Stomach smooth muscle (tissue), 2 donors: ENCODE data around the gene NXN.
A peak's percentile ranks its signal among the peaks of the same experiment; 100 is the strongest.
"Not testable (repeated sequence)": the region's sequence is repeated elsewhere in the genome, so short reads cannot be mapped to it uniquely, and the experiment has no call there.

Experiments used
- H3K27ac ChIP-seq: one replicate; pipeline ENCODE4 v1.7.0; 2013; ENCODE audit warnings: mild to moderate bottlenecking, low read length, inconsistent platforms
- H3K27me3 ChIP-seq, 2 donors: one replicate each; pipeline ENCODE4 v1.7.0; 2013; ENCODE audit warnings: low read length in 2 of 2; ENCODE audit not compliant: insufficient read depth in 2 of 2, control insufficient read depth in 1 of 2
- H3K36me3 ChIP-seq, 2 donors: one replicate each; pipeline ENCODE4 v1.7.0; 2013; ENCODE audit warnings: low read length in 2 of 2; ENCODE audit not compliant: control insufficient read depth in 2 of 2, insufficient read depth in 2 of 2
- H3K4me1 ChIP-seq: one replicate; pipeline ENCODE4 v1.7.0; 2013; ENCODE audit warnings: low read length; ENCODE audit not compliant: control insufficient read depth, insufficient read depth
- H3K4me3 ChIP-seq, 2 donors: one replicate each; pipeline ENCODE4 v1.7.0; 2013; ENCODE audit warnings: low read length in 2 of 2
- H3K9ac ChIP-seq, 2 donors: one replicate each; pipeline ENCODE4 v1.7.0; 2013; ENCODE audit warnings: low read length in 2 of 2, mild to moderate bottlenecking in 1 of 2
- H3K9me3 ChIP-seq, 2 donors: one replicate each; pipeline ENCODE4 v1.7.0; 2013; ENCODE audit warnings: low read length in 2 of 2; ENCODE audit not compliant: control insufficient read depth in 2 of 2
- donor health status: healthy.
- donor health status: Pancreatic carcinoma.

Gene NXN

DNA sequence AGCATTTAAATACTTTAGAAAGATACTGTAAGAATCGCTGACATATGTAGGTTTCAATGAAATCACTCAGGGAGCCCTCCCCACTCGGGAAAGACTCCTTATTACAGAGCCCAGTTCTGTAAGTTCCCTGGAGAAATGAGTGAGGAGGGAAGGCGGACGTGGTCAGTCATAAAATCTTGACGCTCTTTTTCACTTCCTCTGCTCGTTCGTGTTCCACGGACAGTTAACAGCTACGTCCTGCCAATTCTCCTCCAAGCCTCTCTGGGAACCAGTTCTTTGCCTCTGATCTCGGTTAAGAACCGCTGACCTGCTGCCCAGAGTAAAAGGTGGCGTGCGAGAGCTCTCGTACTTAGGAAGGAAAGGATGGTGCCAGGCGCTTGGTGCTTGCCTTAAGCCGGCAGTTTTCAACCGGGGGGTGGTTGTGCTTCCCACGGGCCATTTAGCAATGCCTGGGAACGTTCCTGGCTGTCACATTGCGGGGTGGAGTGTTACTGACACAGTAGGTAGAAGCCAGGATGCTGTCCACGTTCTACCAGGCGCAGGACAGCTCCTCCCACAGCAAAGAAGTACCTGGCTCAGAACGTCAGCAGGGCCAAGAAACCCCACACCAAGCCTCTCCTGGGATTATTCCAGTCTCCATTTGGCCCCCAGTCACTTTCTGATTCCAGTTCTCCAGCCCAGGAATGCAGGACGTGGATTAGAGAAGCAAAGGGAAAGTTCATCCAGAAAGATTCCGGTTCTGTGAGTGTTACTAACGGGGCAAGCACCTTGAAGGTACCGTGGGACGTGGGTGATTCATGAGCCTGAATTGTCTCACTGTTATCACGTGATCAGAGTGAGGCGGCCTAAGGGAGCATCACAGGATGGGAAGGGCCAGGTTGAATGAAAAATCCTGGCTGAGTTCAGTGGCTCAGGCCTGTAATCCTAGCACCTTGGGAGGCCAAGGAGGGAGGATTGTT lies 109.7 kb downstream of the NXN start:
- H3K36me3 ChIP-seq: no peaks in the 10 kb centered on the region
- H3K27ac ChIP-seq: peak overlapping the region; percentile 89
- no peaks in the 10 kb centered on the region for H3K27me3 ChIP-seq
- peaks cover 45% of the 10 kb centered on the region for H3K4me1 ChIP-seq
- H3K9ac ChIP-seq: peak overlapping the region; percentile 53 to 69
- H3K9me3 ChIP-seq: no peaks in the 10 kb centered on the region
- H3K4me3 ChIP-seq: peak overlapping the region; percentile 21 to 63

DNA sequence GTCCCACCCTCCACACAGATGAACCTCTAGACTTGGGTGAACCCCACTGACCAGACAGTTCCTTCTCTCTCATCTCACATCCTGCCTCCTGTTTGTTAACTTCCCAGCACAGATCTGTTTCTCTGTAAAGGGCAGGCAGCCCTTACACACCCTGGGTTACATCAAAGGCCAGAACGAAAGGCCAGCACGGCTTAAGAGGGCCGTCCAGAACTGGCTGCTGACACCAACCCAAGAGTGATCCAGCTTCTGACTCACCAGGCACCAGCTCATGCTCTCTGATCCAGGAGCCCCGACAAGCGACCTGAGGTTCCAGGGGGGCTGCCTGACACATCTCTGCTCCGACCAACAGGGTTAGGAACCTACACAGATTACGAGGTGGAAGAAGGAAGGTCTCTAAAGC lies 110.5 kb downstream of the NXN start:
- H3K4me3 ChIP-seq: peak overlapping the region; percentile 21 to 63
- no peaks in the 10 kb centered on the region for H3K27me3 ChIP-seq
- H3K9ac ChIP-seq: peak overlapping the region; percentile 53 to 69
- peak overlapping the region; percentile 89 for H3K27ac ChIP-seq
- no peaks in the 10 kb centered on the region for H3K36me3 ChIP-seq
- no peaks in the 10 kb centered on the region for H3K9me3 ChIP-seq
- peaks cover 53% of the 10 kb centered on the region for H3K4me1 ChIP-seq

DNA sequence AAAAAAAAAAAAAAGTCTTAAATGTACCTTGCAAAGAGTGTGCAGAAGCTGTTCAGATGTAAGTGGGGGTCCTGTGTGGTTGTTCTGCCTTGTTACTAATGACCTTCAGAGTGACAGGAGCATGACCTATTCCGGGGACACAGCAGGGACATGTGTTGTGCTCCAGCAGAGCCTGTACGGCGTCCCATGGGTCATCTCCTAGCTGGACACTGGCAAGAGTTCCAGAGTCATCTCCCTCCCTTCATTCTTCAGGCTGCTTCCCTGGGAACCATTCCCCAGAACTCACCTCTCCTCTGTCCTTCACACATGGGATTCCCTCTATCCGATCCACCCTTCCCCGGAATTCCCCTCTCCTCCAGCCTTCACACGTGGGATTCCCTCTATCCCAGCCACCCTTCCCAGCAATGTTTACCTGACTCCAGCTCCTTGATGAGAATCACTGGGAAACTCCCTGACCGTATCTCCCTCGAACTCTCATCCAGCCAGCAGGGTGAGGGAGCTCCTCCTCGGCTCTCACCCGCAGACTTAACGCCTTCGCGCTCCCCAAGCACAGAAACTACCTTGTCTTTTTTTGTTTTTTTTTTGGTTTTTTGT lies 111.6 kb downstream of the NXN start:
- no peaks in the 10 kb centered on the region for H3K27me3 ChIP-seq
- peak overlapping the region in 1 of 2 donors; percentile 22 for H3K4me3 ChIP-seq
- H3K4me1 ChIP-seq: peaks cover 60% of the 10 kb centered on the region
- H3K27ac ChIP-seq: peak overlapping the region; percentile 89
- H3K9me3 ChIP-seq: no peaks in the 10 kb centered on the region
- no peak overlapping the region for H3K9ac ChIP-seq
- H3K36me3 ChIP-seq: peaks cover 0 to 4% of the 10 kb centered on the region in 2 donors

GRCh38 chr17:867238-867637 lies 112.3 kb downstream of the NXN start:
- not testable (repeated sequence) for H3K36me3 ChIP-seq, H3K27ac ChIP-seq, H3K27me3 ChIP-seq, H3K9me3 ChIP-seq, H3K4me3 ChIP-seq, H3K9ac ChIP-seq
- H3K4me1 ChIP-seq: peaks cover 67% of the 10 kb centered on the region

DNA sequence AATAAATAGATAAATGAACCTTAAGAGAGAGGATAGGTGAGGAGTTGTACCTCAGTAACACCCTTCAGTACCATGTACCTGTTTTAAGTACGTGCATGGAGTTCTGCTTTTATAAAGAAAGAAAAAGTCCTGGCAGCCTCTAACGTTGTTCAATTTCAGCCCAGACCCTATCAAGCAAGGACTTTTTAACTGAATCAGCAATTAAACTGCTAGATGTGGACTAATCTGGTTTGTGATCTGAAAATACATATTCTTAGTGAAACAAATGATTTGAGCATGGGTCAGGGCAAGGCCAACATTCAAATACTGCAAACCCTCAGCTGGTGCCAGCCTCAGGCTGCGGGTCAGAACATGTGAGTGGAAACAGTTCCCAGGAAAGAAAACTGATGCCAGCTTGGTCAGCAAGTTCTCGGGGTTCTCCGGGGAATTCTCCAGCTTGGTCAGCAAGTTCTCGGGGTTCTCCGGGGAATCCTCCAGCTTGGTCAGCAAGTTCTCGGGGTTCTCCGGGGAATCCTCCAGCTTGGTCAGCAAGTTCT lies 112.9 kb downstream of the NXN start:
- no peak overlapping the region for H3K4me3 ChIP-seq
- no peak overlapping the region for H3K9ac ChIP-seq
- peak overlapping the region; percentile 11 for H3K27ac ChIP-seq

DNA sequence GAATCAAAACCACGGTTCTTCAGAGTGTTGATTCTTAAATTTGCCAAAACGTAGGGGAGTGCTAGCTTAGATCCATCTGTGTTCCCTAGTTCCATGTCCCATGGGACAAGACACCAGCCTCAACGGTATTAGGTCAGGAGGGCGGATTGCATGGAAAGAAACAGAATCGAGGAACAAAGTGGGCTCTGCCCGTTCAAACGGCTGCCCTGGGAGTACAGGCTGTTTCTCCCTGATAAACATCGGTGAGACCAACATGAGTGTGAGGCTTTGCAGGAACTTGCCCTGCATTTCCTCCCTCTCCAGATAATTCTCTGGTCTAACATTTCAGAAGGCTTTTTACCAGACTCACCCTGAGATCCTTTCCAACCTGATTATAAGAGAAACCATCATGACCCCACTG lies 115.3 kb downstream of the NXN start:
- H3K4me3 ChIP-seq: peak overlapping the region in 1 of 2 donors; percentile 22
- H3K4me1 ChIP-seq: peaks cover 55% of the 10 kb centered on the region
- no peaks in the 10 kb centered on the region for H3K27me3 ChIP-seq
- no peaks in the 10 kb centered on the region for H3K9me3 ChIP-seq
- H3K9ac ChIP-seq: peak overlapping the region in 1 of 2 donors; percentile 20
- peaks cover 0 to 4% of the 10 kb centered on the region in 2 donors for H3K36me3 ChIP-seq
- H3K27ac ChIP-seq: peak overlapping the region; percentile 64

More for the DNA sequence above, 112.9 kb downstream of the NXN start:
- Histone ChIP-seq H3K36me3 (peaks cover 0 to 4% of the 10 kb centered on the region in 2 donors), H3K9me3 (no peaks in the 10 kb centered on the region), H3K4me1 (peaks cover 68% of the 10 kb centered on the region), H3K27me3 (no peaks in the 10 kb centered on the region)

DNA sequence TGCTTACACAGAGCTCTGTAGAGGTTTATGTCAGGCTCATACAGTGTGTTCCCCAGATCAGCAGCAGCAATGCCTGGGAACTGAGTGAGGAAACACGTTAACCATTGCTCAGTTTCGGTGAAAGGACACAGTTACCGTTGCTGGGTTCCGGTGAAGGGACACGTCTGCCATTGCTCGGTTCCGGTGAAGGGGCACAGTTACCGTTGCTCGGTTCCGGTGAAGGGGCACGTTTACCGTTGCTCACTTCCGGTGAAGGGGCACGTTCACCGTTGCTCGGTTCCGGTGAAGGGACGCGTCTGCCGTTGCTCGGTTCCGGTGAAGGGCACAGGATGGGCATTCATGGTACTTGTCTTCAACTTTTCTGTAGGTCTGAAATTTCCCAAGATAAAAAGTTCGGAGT lies 115.7 kb downstream of the NXN start:
- H3K9ac ChIP-seq: peak overlapping the region in 1 of 2 donors; percentile 20
- peak overlapping the region; percentile 64 for H3K27ac ChIP-seq
- H3K4me3 ChIP-seq: peak overlapping the region in 1 of 2 donors; percentile 15
- H3K9me3 ChIP-seq: no peaks in the 10 kb centered on the region
- no peaks in the 10 kb centered on the region for H3K27me3 ChIP-seq
- H3K36me3 ChIP-seq: peaks cover 0 to 4% of the 10 kb centered on the region in 2 donors
- peaks cover 55% of the 10 kb centered on the region for H3K4me1 ChIP-seq

DNA sequence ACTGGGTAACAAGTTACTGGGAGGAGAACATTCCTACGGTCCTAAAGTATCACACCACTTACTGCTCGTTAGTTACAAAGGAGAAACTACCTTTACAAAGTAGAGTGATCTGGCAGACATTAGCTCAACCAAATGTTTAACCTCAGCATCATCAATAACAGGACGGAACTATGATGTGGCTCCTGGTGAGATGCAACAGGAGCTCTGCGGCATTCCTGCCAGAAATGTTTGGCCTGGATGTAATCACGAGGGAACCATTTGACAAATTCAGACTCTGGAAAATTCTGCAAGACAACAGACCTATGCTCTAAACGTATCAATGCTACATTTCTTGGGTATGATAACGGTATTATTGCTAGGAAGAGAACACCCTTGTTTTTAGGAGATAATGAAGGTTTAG lies 117.0 kb downstream of the NXN start:
- H3K27ac ChIP-seq: peak overlapping the region; percentile 49
- no peak overlapping the region for H3K4me3 ChIP-seq
- H3K27me3 ChIP-seq: no peaks in the 10 kb centered on the region
- H3K36me3 ChIP-seq: peaks cover 0 to 4% of the 10 kb centered on the region in 2 donors
- H3K4me1 ChIP-seq: peaks cover 49% of the 10 kb centered on the region
- H3K9me3 ChIP-seq: no peaks in the 10 kb centered on the region
- no peak overlapping the region for H3K9ac ChIP-seq

DNA sequence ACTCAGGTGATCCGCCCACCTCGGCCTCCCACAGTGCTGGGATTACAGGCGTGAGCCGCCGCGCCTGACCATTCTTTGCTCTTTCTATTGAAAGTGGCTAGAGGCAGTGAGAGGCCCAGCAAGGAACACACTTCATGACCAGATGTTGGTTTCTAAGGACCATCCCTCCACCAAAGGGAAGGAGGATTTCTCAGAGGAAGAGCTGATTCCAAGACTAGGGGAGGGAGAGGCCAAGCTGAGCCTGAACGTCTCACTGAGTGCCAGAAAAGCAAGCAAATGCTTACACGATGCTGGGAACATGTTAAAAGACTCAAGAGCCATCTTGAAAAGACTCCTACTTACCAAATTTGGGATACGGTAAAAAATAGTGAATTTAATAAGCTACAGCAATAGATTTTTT lies 118.2 kb downstream of the NXN start:
- H3K9ac ChIP-seq: no peak overlapping the region
- no peak overlapping the region for H3K27ac ChIP-seq

DNA sequence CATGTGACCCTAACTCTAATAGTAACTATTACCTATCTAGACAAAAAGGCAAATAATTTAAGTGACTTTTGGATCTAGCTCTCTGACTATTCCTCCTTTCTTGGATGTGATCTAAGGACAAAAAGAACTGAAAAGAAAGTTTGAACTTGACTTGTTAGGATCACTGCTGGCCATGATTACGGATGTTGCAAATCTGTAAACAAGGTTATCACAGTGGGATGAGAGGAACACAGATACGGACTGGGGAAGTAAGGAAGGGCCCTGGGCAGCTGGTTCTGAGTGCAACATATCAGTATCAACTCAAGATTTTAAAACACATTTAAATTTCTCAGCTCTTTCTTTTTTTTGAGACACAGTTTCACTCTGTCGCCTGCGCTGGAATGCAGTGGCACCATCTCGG lies 118.8 kb downstream of the NXN start:
- Histone ChIP-seq H3K9ac (no peak overlapping the region), H3K9me3 (no peaks in the 10 kb centered on the region), H3K27ac (no peak overlapping the region), H3K27me3 (no peaks in the 10 kb centered on the region), H3K4me3 (no peak overlapping the region), H3K36me3 (peaks cover 0 to 4% of the 10 kb centered on the region in 2 donors), H3K4me1 (peaks cover 44% of the 10 kb centered on the region)

More for the DNA sequence above, 118.2 kb downstream of the NXN start:
- Histone ChIP-seq H3K36me3 (peaks cover 0 to 4% of the 10 kb centered on the region in 2 donors), H3K4me3 (no peak overlapping the region), H3K9me3 (no peaks in the 10 kb centered on the region), H3K27me3 (no peaks in the 10 kb centered on the region), H3K4me1 (peaks cover 45% of the 10 kb centered on the region)
